ENCODE measurements around the gene HSDL1. TPM values are rescaled to one million over a fixed set of nuclear protein-coding genes. Genes with fewer than 3 reads are reported as not detected.

HSDL1 gene
- total RNA-seq, 1 experiment from 2014 or later = 35.8 TPM

GRCh38 chr16:84116720-84117493 is 28.1 kb downstream of the HSDL1 start, which contains the start of gene MBTPS1 (continued):
- TF ChIP-seq, protein P1, sequence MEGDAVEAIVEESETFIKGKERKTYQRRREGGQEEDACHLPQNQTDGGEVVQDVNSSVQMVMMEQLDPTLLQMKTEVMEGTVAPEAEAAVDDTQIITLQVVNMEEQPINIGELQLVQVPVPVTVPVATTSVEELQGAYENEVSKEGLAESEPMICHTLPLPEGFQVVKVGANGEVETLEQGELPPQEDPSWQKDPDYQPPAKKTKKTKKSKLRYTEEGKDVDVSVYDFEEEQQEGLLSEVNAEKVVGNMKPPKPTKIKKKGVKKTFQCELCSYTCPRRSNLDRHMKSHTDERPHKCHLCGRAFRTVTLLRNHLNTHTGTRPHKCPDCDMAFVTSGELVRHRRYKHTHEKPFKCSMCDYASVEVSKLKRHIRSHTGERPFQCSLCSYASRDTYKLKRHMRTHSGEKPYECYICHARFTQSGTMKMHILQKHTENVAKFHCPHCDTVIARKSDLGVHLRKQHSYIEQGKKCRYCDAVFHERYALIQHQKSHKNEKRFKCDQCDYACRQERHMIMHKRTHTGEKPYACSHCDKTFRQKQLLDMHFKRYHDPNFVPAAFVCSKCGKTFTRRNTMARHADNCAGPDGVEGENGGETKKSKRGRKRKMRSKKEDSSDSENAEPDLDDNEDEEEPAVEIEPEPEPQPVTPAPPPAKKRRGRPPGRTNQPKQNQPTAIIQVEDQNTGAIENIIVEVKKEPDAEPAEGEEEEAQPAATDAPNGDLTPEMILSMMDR (IDR thresholded peaks at IDR 0.05 in 2 of 3, conservative IDR thresholded peaks at IDR 0.05 in 1 of 3; ENCODE audit: borderline replicate concordance in 1 of 3, insufficient read depth in 1 of 3, low read depth in 2 of 3, low read length in 2 of 3) = no peak
- TF ChIP-seq EGR1 (IDR thresholded peaks at IDR 0.05; ENCODE audit: low read depth) (peak; percentile 71), RAD21 (IDR thresholded peaks at IDR 0.05; ENCODE audit: low read depth) (no peak), TCF7L2 (IDR thresholded peaks at IDR 0.05; ENCODE audit: borderline replicate concordance, extremely low read depth, insufficient read depth, insufficient read length) (peak; percentile 57), JUND (IDR thresholded peaks at IDR 0.05) (no peak), POLR2AphosphoS5 (IDR thresholded peaks at IDR 0.05; ENCODE audit: low read depth, low read length) (peak; percentile 93)
- TF ChIP-seq, protein P2, sequence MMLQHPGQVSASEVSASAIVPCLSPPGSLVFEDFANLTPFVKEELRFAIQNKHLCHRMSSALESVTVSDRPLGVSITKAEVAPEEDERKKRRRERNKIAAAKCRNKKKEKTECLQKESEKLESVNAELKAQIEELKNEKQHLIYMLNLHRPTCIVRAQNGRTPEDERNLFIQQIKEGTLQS (IDR thresholded peaks at IDR 0.05) = no peak
- TF ChIP-seq, protein P3, sequence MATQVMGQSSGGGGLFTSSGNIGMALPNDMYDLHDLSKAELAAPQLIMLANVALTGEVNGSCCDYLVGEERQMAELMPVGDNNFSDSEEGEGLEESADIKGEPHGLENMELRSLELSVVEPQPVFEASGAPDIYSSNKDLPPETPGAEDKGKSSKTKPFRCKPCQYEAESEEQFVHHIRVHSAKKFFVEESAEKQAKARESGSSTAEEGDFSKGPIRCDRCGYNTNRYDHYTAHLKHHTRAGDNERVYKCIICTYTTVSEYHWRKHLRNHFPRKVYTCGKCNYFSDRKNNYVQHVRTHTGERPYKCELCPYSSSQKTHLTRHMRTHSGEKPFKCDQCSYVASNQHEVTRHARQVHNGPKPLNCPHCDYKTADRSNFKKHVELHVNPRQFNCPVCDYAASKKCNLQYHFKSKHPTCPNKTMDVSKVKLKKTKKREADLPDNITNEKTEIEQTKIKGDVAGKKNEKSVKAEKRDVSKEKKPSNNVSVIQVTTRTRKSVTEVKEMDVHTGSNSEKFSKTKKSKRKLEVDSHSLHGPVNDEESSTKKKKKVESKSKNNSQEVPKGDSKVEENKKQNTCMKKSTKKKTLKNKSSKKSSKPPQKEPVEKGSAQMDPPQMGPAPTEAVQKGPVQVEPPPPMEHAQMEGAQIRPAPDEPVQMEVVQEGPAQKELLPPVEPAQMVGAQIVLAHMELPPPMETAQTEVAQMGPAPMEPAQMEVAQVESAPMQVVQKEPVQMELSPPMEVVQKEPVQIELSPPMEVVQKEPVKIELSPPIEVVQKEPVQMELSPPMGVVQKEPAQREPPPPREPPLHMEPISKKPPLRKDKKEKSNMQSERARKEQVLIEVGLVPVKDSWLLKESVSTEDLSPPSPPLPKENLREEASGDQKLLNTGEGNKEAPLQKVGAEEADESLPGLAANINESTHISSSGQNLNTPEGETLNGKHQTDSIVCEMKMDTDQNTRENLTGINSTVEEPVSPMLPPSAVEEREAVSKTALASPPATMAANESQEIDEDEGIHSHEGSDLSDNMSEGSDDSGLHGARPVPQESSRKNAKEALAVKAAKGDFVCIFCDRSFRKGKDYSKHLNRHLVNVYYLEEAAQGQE (IDR thresholded peaks at IDR 0.05; ENCODE audit: low read depth) = no peak

Data from HCT116 (cell line).